Cardiac muscle cell (in vitro differentiated cells and primary cell): Measurements from ENCODE around the gene KANSL1. TPM values are rescaled to one million over a fixed set of nuclear protein-coding genes. Genes with fewer than 3 reads are reported as not detected.

Experiments used
- DNase-seq, 2 donors: peaks; one replicate each; pipeline versions ENCODE4 v3.0.0 to v3.0.0-alpha.2; 2010 to 2017; ENCODE audit warnings: low read depth in 1 of 2, low spot score in 1 of 2
- H3K27ac ChIP-seq: fragments of 200-600 bp; sonication (generic); 2 replicates; pipeline ENCODE4 v1.5.1; 2016
- H3K27me3 ChIP-seq: fragments of 200-600 bp; sonication (generic); 2 replicates; pipeline ENCODE4 v1.6.0; 2016; ENCODE audit warnings: control low read depth
- H3K36me3 ChIP-seq: fragments of 200-600 bp; sonication (generic); 2 replicates; pipeline ENCODE4 v1.5.1; 2016; ENCODE audit warnings: control low read depth
- H3K4me1 ChIP-seq: fragments of 200-600 bp; sonication (generic); 2 replicates; pipeline ENCODE4 v1.8.1; 2017; ENCODE audit warnings: low read depth, mild to moderate bottlenecking, mixed run types
- H3K4me3 ChIP-seq: fragments of 200-600 bp; sonication (generic); 2 replicates; pipeline ENCODE4 v1.5.1; 2016; ENCODE audit warnings: mild to moderate bottlenecking
- H3K9me3 ChIP-seq: fragments of 200-600 bp; sonication (generic); 2 replicates; pipeline ENCODE4 v1.5.1; 2017; ENCODE audit warnings: low read depth, mild to moderate bottlenecking, control low read depth
- polyA plus RNA-seq: library from polyadenylated mRNA; unstranded; fragments of >200 nt; fragmentation: Nextera tagmentation; extraction: Ambion mirVana; gene quantifications from 2 replicates; pipeline ENCODE4 v1.2.1, GENCODE V29; 2016
- total RNA-seq: library from RNA; depleted of rRNA; stranded (reverse); fragments of >200 nt; gene quantifications from 2 replicates; pipeline ENCODE4 v1.2.3, GENCODE V29; 2016
- TF ChIP-seq, protein P1 (sequence below): IDR thresholded peaks from 2 replicates; pipeline ENCODE4 v1.5.1; 2012; ENCODE audit warnings: low read depth, mild to moderate bottlenecking, low read length

KANSL1 gene
- total and polyA plus RNA-seq, 2 experiments from 2014 or later: 52.6 to 109 TPM

DNA sequence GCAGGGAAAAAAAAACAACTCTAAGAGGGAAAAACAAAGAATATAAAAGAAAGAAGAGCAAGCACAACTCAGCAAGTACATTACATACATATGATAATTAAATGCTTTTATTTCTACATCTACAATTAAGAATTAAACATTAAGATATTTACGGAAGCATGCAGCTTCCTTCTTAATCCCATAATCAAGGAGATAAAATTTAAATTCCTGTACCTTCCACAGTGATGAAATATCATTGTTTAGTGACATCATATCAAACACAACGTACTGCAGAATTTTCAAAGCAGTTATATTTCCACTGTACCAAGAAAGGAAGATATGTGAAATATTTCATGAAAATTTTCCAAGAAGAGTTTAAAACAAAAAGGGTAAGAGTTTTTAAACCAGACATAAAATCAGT is 26.0 kb downstream of the KANSL1 start:
- no peak overlapping the region for H3K4me3 ChIP-seq
- no peaks in the 10 kb centered on the region for H3K9me3 ChIP-seq
- peaks cover 37% of the 10 kb centered on the region for H3K36me3 ChIP-seq
- H3K27me3 ChIP-seq: no peaks in the 10 kb centered on the region
- TF ChIP-seq, protein P1, sequence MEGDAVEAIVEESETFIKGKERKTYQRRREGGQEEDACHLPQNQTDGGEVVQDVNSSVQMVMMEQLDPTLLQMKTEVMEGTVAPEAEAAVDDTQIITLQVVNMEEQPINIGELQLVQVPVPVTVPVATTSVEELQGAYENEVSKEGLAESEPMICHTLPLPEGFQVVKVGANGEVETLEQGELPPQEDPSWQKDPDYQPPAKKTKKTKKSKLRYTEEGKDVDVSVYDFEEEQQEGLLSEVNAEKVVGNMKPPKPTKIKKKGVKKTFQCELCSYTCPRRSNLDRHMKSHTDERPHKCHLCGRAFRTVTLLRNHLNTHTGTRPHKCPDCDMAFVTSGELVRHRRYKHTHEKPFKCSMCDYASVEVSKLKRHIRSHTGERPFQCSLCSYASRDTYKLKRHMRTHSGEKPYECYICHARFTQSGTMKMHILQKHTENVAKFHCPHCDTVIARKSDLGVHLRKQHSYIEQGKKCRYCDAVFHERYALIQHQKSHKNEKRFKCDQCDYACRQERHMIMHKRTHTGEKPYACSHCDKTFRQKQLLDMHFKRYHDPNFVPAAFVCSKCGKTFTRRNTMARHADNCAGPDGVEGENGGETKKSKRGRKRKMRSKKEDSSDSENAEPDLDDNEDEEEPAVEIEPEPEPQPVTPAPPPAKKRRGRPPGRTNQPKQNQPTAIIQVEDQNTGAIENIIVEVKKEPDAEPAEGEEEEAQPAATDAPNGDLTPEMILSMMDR: no peak
- peaks cover 43% of the 10 kb centered on the region for H3K4me1 ChIP-seq
- DNase-seq: peak in 1 of 2 donors; percentile 38
- no peak overlapping the region for H3K27ac ChIP-seq

DNA sequence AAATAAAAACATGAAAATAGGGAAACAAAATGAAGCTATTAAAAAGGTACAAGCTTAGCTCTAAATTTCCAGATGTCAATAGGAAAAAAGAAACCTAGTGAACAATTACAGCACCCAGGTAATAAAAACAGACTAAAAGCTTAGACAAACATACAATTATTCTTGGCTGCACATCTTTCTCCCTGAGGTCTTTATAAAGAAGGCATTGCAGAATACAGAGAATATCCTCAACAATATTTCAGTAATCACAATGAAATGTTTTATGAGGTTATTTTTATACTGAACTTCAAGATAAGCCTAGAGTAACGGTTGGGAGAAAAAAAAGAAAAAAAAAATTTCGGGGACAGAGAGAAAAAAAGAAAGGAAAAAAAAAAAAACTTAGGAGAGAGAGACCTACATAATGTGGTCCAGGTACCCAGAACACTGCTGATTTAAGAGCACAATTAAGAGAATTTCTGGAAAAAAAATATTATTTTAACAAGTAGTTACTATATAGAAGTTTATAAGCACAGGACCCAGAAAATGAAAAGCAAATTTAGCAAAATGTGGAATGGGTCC is 26.5 kb downstream of the KANSL1 start:
- Histone ChIP-seq H3K27me3 (no peaks in the 10 kb centered on the region), H3K9me3 (no peaks in the 10 kb centered on the region), H3K4me3 (no peak overlapping the region), H3K4me1 (peaks cover 43% of the 10 kb centered on the region), H3K27ac (peak overlapping the region; percentile 12), H3K36me3 (peaks cover 36% of the 10 kb centered on the region)
- no peak for DNase-seq
- TF ChIP-seq, protein P1: no peak

DNA sequence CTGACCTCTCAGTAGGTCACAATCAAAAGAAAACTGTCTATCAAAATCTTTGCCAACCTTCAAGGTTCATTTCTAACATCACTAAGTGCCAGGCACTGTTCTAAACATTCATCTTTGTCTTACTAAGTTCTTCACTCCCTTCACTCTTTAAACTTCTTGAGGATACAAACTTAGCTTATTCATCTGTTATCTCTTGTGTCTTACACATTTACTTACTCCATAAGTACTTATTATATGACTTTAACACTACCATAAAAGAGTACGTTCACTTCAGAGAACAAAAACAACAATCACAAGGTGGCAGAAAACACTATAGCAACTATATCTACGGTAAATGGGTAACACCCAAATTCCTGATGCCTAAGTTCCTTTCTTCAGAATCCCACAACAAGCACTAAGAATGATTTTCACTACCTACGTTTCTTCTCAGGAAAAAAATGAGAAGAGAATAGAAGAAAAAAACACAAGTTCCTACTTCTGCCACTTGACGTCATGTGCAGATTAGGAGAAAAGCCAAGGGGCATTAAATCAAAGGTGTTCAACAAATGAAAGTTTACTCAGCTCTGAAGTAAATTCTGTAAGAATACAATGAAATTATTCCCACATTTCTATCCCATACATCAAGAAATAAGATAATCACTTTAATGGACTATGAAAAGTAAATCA is 29.2 kb downstream of the KANSL1 start:
- H3K27me3 ChIP-seq: no peaks in the 10 kb centered on the region
- H3K9me3 ChIP-seq: no peaks in the 10 kb centered on the region
- peak overlapping the region; percentile 2 for H3K27ac ChIP-seq
- peaks cover 43% of the 10 kb centered on the region for H3K4me1 ChIP-seq
- peaks cover 9% of the 10 kb centered on the region for H3K36me3 ChIP-seq
- no peak overlapping the region for H3K4me3 ChIP-seq
- DNase-seq: no peak
- TF ChIP-seq, protein P1: no peak

DNA sequence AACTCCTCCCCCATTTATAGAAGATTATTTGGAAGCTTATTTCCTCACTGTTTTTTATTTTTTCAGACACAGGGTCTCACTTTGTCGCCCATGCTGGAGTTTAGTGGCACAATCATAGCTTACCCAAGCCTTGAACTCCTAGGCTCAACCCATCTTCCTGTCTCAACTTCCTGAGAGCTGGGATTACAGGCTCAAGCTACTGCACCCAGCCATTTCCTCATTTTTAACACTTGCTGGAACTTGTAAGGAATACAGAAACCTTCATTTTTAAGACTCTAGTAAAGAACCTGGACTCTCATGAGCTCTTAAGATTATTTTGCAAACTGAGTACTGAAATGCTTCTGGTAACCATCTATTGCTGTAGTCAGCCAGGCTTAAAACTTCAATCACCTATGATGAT is 29.9 kb downstream of the KANSL1 start:
- TF ChIP-seq, protein P1: no peak
- H3K4me1 ChIP-seq: peaks cover 44% of the 10 kb centered on the region
- H3K27ac ChIP-seq: no peak overlapping the region
- H3K4me3 ChIP-seq: no peak overlapping the region
- H3K27me3 ChIP-seq: no peaks in the 10 kb centered on the region
- H3K36me3 ChIP-seq: peaks cover 2% of the 10 kb centered on the region
- no peaks in the 10 kb centered on the region for H3K9me3 ChIP-seq
- DNase-seq: no peak

DNA sequence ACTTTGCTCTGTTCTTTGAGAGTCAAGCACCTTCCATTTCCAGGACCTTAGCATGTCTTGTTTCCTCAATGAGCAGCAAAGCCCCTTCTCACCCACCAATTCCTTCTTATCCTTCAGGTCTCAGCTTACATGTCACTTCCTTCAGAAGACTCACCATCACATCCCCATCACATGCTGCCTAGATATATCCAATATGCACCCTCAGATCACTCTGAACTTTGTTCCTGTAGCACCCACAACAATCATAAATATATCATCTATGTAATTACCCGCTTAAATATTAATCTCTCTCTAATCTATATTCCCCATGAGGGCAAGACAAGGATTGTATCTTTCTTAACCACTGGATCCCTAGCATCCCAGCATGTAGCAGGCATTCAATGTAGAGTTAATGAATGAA is 30.4 kb downstream of the KANSL1 start:
- Histone ChIP-seq H3K4me1 (peaks cover 45% of the 10 kb centered on the region), H3K27ac (no peak overlapping the region), H3K9me3 (no peaks in the 10 kb centered on the region), H3K36me3 (peaks cover under 1% of the 10 kb centered on the region), H3K4me3 (no peak overlapping the region), H3K27me3 (no peaks in the 10 kb centered on the region)
- DNase-seq: no peak
- TF ChIP-seq, protein P1: no peak
